ENCODE results near the gene MAK. TPM values are rescaled to one million over a fixed set of nuclear protein-coding genes. Genes with fewer than 3 reads are reported as not detected.
A peak's percentile ranks its signal among the peaks of the same experiment; 100 is the strongest.

MAK gene
- total and polyA plus RNA-seq, 2 donors (not counting 1 experiment from before 2014, with no cell fraction given): 0.04 TPM; not detected in 1

- ATAC-seq (ENCODE audit: low read depth) (peak; percentile 83), DNase-seq (peak; percentile 73)
- H3K4me3 ChIP-seq (ENCODE audit: control extremely low read depth in 1 of 5, extremely low read depth in 1 of 5, insufficient read depth in 1 of 5, low read depth in 2 of 5, low read length in 4 of 5): no peak overlapping the region
- H4K20me1 ChIP-seq (ENCODE audit: control insufficient read depth, insufficient read depth, low read length, poor library complexity, severe bottlenecking): no peaks in the 10 kb centered on the region
- H3K9me3 ChIP-seq (ENCODE audit: control extremely low read depth in 1 of 3, control insufficient read depth in 2 of 3, insufficient read depth in 1 of 3, low read length in 2 of 3): no peaks in the 10 kb centered on the region
- H3K36me3 ChIP-seq (replicated peaks in 1 of 2; ENCODE audit: control extremely low read depth in 1 of 2, control insufficient read depth in 1 of 2, extremely low read depth in 1 of 2, insufficient read depth in 2 of 2, low read length in 1 of 2): no peaks in the 10 kb centered on the region
- TF ChIP-seq EZH2 (IDR thresholded peaks at IDR 0.05; ENCODE audit: borderline replicate concordance, insufficient read depth, low read depth, low read length, poor library complexity, severe bottlenecking): no peak
- TF ChIP-seq CTCF (IDR thresholded peaks at IDR 0.05): peak; percentile 99
- no peak overlapping the region for H2AFZ ChIP-seq (ENCODE audit: insufficient read depth, low read depth, low read length, poor library complexity, severe bottlenecking)
- no peak overlapping the region for H3K9ac ChIP-seq (ENCODE audit: low read length)
- WGBS (ENCODE audit: insufficient coverage): 17% methylated on average over 1 of the region's 2 CpGs
- no peaks in the 10 kb centered on the region for H3K4me1 ChIP-seq (ENCODE audit: control insufficient read depth in 2 of 2, insufficient read depth in 2 of 2, low read length in 2 of 2)
- intact Hi-C loops (cut with micrococcal nuclease): loop anchor here (1.0 to 5.0 kb wide), 2 partner anchors 107 to 266 kb away; partner anchors contain the start of genes C6orf52 and PAK1IP1
- Mint-ChIP-seq H3K4me1 (no peaks in the 10 kb centered on the region), H3K9me3 (ENCODE audit: insufficient read depth) (no peaks in the 10 kb centered on the region), H3K4me3 (no peak overlapping the region), H3K27ac (no peak overlapping the region), H3K27me3 (no peaks in the 10 kb centered on the region)
- POLR2A ChIA-PET: no interaction called here
- no peaks in the 10 kb centered on the region for H3K79me2 ChIP-seq (ENCODE audit: control insufficient read depth, insufficient read depth, low read length)
- CTCF ChIA-PET: interaction anchor here (0.6 to 4.2 kb wide), 22 partner anchors 9 to 330 kb away, joined by 3 to 128 read pairs (median 4); partner anchors contain the start of gene PAK1IP1
- H3K27ac ChIP-seq (ENCODE audit: low read length in 2 of 2): no peak overlapping the region
- H3K27me3 ChIP-seq (replicated peaks in 1 of 4; ENCODE audit: control extremely low read depth in 1 of 4, control insufficient read depth in 3 of 4, insufficient read depth in 4 of 4, low read length in 3 of 4): no peaks in the 10 kb centered on the region
- H3K4me2 ChIP-seq (replicated peaks; ENCODE audit: low read depth, low read length, poor library complexity, severe bottlenecking): no peak overlapping the region
Measured at GRCh38 chr6:10801224-10801848, 37.0 kb downstream of the MAK start.

GRCh38 chr6:10800810-10801209, 37.5 kb downstream of the MAK start:
- ATAC-seq (ENCODE audit: low read depth) (no peak), DNase-seq (no peak)
- H3K27me3 Mint-ChIP-seq: no peaks in the 10 kb centered on the region
- POLR2A ChIA-PET: no interaction called here
- H3K27ac ChIP-seq (ENCODE audit: low read length in 2 of 2): no peak overlapping the region
- H3K4me3 Mint-ChIP-seq: no peak overlapping the region
- CTCF ChIA-PET: interaction anchor here (0.7 to 4.2 kb wide), 11 partner anchors 8 to 321 kb away, joined by 3 to 128 read pairs (median 5); no protein-coding TSS in a partner anchor
- no peaks in the 10 kb centered on the region for H3K9me3 ChIP-seq (ENCODE audit: control extremely low read depth in 1 of 3, control insufficient read depth in 2 of 3, insufficient read depth in 1 of 3, low read length in 2 of 3)
- H3K9ac ChIP-seq (ENCODE audit: low read length): no peak overlapping the region
- no peaks in the 10 kb centered on the region for H3K9me3 Mint-ChIP-seq (ENCODE audit: insufficient read depth)
- H2AFZ ChIP-seq (ENCODE audit: insufficient read depth, low read depth, low read length, poor library complexity, severe bottlenecking): no peak overlapping the region
- no peaks in the 10 kb centered on the region for H3K79me2 ChIP-seq (ENCODE audit: control insufficient read depth, insufficient read depth, low read length)
- H3K4me3 ChIP-seq (ENCODE audit: control extremely low read depth in 1 of 5, extremely low read depth in 1 of 5, insufficient read depth in 1 of 5, low read depth in 2 of 5, low read length in 4 of 5): no peak overlapping the region
- H3K4me2 ChIP-seq (replicated peaks; ENCODE audit: low read depth, low read length, poor library complexity, severe bottlenecking): no peak overlapping the region
- WGBS (ENCODE audit: insufficient coverage): 100% methylated on average over 1 of the region's 3 CpGs
- H3K27me3 ChIP-seq (replicated peaks in 1 of 4; ENCODE audit: control extremely low read depth in 1 of 4, control insufficient read depth in 3 of 4, insufficient read depth in 4 of 4, low read length in 3 of 4): no peaks in the 10 kb centered on the region
- no peaks in the 10 kb centered on the region for H3K36me3 ChIP-seq (replicated peaks in 1 of 2; ENCODE audit: control extremely low read depth in 1 of 2, control insufficient read depth in 1 of 2, extremely low read depth in 1 of 2, insufficient read depth in 2 of 2, low read length in 1 of 2)
- no peak for TF ChIP-seq CTCF (IDR thresholded peaks at IDR 0.05)
- TF ChIP-seq EZH2 (IDR thresholded peaks at IDR 0.05; ENCODE audit: borderline replicate concordance, insufficient read depth, low read depth, low read length, poor library complexity, severe bottlenecking): no peak
- no peaks in the 10 kb centered on the region for H4K20me1 ChIP-seq (ENCODE audit: control insufficient read depth, insufficient read depth, low read length, poor library complexity, severe bottlenecking)
- H3K4me1 ChIP-seq (ENCODE audit: control insufficient read depth in 2 of 2, insufficient read depth in 2 of 2, low read length in 2 of 2): no peaks in the 10 kb centered on the region
- H3K4me1 Mint-ChIP-seq: no peaks in the 10 kb centered on the region
- intact Hi-C loops (cut with micrococcal nuclease): loop anchor here (1.0 to 5.0 kb wide), 2 partner anchors 107 to 266 kb away; partner anchors contain the start of genes C6orf52 and PAK1IP1
- no peak overlapping the region for H3K27ac Mint-ChIP-seq
